Glutamatergic neuron (in vitro differentiated cells): ENCODE results near the gene ATP6V0D1. TPM values are rescaled to one million over a fixed set of nuclear protein-coding genes. Genes with fewer than 3 reads are reported as not detected.

Source experiments
- DNase-seq: peaks from one replicate; pipeline ENCODE4 v3.0.0; 2022
- H3K27ac Mint-ChIP-seq: one replicate; pipeline ENCODE4 v1.8.0; 2020; ENCODE audit warnings: mild to moderate bottlenecking, mixed read lengths, inconsistent platforms; ENCODE audit not compliant: unreplicated experiment
- H3K27me3 Mint-ChIP-seq: one replicate; pipeline ENCODE4 v1.8.0; 2020; ENCODE audit warnings: mild to moderate bottlenecking, moderate library complexity, mixed read lengths, inconsistent platforms; ENCODE audit not compliant: unreplicated experiment
- H3K36me3 Mint-ChIP-seq: one replicate; pipeline ENCODE4 v1.8.0; 2020; ENCODE audit warnings: mild to moderate bottlenecking, mixed read lengths, inconsistent platforms; ENCODE audit not compliant: unreplicated experiment
- H3K4me1 Mint-ChIP-seq: one replicate; pipeline ENCODE4 v1.8.0; 2020; ENCODE audit warnings: mild to moderate bottlenecking, low read depth, mixed read lengths, inconsistent platforms; ENCODE audit not compliant: unreplicated experiment
- H3K4me3 Mint-ChIP-seq: one replicate; pipeline ENCODE4 v1.8.0; 2020; ENCODE audit warnings: mild to moderate bottlenecking, mixed read lengths, inconsistent platforms; ENCODE audit not compliant: unreplicated experiment
- H3K9me3 Mint-ChIP-seq: one replicate; pipeline ENCODE4 v1.8.0; 2020; ENCODE audit warnings: mild to moderate bottlenecking, moderate library complexity, mixed read lengths, inconsistent platforms; ENCODE audit not compliant: unreplicated experiment
- CTCF ChIP-seq: fragments of 200-600 bp; sonication (generic); IDR thresholded peaks from one replicate; pipeline ENCODE4 v1.5.0; 2021; ENCODE audit not compliant: partially characterized antibody, unreplicated experiment
- total RNA-seq: library from RNA; stranded (reverse); fragmentation: NEBNext Ultra II Directional; extraction: Animal tissue kit (Norgen Biotek cat#: 25700); gene quantifications from one replicate; pipeline ENCODE4 v1.2.1, GENCODE V29; 2021; ENCODE audit not compliant: unreplicated experiment

The ATP6V0D1 gene
- total RNA-seq, 1 donor from 2014 or later: 111 TPM

DNA sequence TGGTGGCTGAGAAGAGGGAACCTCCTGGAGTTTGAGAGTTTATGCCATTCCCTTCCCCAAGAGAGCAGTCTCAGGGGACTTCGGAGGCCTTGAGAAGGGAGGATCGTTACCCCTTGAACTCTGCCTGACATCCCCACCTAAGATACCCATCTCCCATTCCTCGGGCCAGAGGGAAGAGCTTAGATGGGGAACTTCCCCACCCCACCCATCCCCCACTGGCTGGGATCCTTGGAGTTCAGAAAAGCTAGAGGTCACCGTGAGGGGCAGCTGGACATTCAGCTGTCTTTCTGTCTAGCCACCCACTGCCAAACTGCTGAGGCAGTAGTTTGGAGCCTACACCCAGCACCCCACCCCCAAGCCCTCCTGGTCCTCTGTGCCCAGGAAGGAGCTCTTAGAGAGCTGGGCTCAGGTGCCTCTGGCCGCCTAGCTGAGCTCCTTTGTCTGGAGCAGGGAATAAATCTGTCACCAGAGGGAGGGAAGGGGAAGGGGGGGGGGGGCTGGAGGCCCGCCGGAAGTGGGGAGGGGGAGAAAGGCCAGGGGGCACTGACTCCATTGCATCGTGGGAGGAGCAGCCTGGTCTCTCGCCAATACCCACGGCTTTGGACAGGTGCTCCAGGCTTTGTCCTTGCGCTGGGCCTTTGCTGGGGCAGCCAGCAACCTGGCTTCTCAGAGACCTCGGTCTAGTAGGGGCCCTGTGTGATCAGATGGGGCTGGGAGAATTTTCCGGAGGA is 49.0 kb downstream of the ATP6V0D1 start:
- Mint-ChIP-seq H3K4me1 (peaks cover 15% of the 10 kb centered on the region), H3K27ac (peak overlapping the region; percentile 68), H3K36me3 (no peaks in the 10 kb centered on the region), H3K4me3 (peak overlapping the region; percentile 79), H3K9me3 (peaks cover 12% of the 10 kb centered on the region), H3K27me3 (peaks cover 27% of the 10 kb centered on the region)
- no peak for DNase-seq
- TF ChIP-seq CTCF: no peak

DNA sequence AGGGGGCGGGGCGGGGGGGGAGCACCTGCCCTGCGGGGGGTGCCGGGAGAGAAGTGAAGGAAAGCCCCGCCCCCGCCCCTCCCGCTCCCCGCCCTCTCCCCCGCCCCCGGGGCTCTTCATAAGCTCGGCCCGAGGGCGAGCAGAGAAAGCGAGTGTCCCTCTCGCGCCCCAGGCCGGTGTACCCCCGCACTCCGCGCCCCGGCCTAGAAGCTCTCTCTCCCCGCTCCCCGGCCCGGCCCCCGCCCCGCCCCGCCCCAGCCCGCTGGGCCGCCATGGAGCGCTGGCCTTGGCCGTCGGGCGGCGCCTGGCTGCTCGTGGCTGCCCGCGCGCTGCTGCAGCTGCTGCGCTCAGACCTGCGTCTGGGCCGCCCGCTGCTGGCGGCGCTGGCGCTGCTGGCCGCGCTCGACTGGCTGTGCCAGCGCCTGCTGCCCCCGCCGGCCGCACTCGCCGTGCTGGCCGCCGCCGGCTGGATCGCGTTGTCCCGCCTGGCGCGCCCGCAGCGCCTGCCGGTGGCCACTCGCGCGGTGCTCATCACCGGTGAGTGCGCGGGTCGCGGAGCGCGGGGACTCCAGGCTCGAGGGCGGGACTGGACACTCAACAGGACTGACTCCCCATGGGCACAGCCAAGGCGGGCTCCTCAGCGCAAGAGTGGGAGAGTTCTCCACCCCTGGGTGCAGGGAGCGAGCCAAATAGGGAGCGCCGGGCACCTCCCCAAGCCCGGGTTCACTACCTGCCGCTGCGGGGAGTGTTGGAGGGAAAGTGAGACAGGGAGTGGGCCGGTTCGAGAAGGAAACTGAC is 49.8 kb downstream of the ATP6V0D1 start, which contains the start of gene HSD11B2:
TSS of gene HSD11B2 (plus strand) at position 145 of the 798 bp plus-strand sequence. CDS start at position 273, 128 bp downstream.
- Mint-ChIP-seq H3K4me1 (peaks cover 17% of the 10 kb centered on the region), H3K27me3 (peaks cover 24% of the 10 kb centered on the region), H3K27ac (peak within 1 kb of the TSS; percentile 68), H3K9me3 (peaks cover 13% of the 10 kb centered on the region), H3K36me3 (no peaks in the 10 kb centered on the region), H3K4me3 (peak within 1 kb of the TSS; percentile 79)
- peak; percentile 70 for DNase-seq
- no peak for TF ChIP-seq CTCF

DNA sequence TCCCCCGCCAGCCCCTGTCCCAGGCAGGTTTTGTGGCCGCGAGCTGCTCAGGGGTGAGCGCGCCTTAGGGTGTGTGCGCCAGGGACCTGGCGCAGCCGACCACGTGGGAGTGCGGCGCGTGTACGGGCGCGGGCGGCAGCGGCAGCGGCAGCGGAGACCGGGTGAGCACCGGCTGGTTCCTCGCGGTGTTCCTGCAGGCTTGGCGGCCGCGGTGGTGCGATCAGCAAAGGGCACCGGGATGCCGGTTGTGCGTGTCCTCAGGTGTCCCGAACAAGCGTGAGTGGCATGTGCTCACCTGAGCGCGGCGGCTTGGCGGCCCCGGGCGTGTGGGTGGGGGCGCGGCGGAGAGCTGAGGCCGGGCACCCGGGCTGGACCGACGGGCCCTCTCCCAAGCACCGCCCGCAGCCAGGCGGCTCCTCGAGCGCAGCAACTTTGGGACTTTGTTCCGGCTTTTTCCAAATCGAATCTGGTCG is 50.4 kb downstream of the ATP6V0D1 start:
- Mint-ChIP-seq H3K36me3 (no peaks in the 10 kb centered on the region), H3K27ac (no peak overlapping the region), H3K9me3 (peaks cover 13% of the 10 kb centered on the region), H3K4me3 (peak overlapping the region; percentile 76), H3K27me3 (peaks cover 22% of the 10 kb centered on the region), H3K4me1 (peaks cover 17% of the 10 kb centered on the region)
- no peak for TF ChIP-seq CTCF
- peak; percentile 42 for DNase-seq

DNA sequence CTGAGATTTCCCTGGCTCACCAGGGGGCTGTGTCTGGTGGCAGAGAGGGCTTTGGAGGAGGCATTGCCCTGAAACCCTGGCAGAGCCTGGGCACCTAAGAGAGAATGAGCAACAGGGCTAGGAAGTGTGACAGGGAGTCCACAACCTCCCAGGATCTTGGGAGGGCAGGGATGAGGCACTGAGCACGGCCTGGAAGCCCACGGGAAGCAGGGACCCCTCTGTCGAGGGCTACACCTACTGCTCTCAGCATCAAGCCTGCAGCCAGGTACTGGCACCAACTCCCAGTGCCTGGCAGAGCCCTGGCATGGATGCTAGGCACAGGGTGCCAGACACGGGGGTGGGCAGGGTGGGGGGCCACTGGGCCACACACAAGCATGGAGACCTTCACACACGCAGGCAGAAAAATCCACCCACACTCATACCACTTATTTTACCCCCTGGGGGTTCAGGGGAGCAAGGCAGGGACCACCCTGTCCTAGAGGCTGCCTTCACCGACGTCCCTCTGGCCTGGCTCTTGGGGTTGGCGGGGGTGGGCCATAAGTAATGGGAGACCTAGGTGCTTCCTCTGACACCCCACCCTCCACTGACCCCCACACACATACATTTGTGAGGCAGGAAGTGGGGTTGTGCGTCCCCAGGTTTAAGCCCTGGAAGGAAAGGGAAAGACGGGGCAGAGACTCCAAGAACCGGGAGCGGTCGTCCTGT is 51.0 kb downstream of the ATP6V0D1 start:
- Mint-ChIP-seq H3K4me3 (peak overlapping the region; percentile 76), H3K27me3 (peaks cover 20% of the 10 kb centered on the region), H3K27ac (no peak overlapping the region), H3K36me3 (no peaks in the 10 kb centered on the region), H3K4me1 (peaks cover 21% of the 10 kb centered on the region), H3K9me3 (peaks cover 13% of the 10 kb centered on the region)
- TF ChIP-seq CTCF: no peak
- no peak for DNase-seq
